RWPE1 (cell line): Measurements from ENCODE around the gene CAPS.
A peak's percentile ranks its signal among the peaks of the same experiment; 100 is the strongest.
"Not testable (repeated sequence)": the region's sequence is repeated elsewhere in the genome, so short reads cannot be mapped to it uniquely, and the experiment has no call there.

Experiments used
- CTCF ChIA-PET: fragments of 350-600 bp; sonication (Branson Sonifier 250); formaldehyde crosslinking; extraction: SDS; loops from one replicate; lab custom pipeline; 2021; lab: Yijun Ruan, JAX
- POLR2A ChIA-PET: fragments of 400-600 bp; formaldehyde crosslinking; extraction: SDS; loops from one replicate; lab custom pipeline; 2020; ENCODE audit warnings: antibody characterized with exemption; ENCODE audit not compliant: low non-redundant PET; lab: Yijun Ruan, JAX
- DNase-seq: peaks from one replicate; pipeline ENCODE4 v3.0.0; 2012; ENCODE audit warnings: low spot score
- H3K27ac ChIP-seq: fragments of 450-650 bp; 2 replicates; pipeline ENCODE4 v1.5.1; 2017
- CTCF ChIP-seq: fragments of 450-650 bp; conservative IDR thresholded peaks from 2 replicates; pipeline ENCODE4 v1.5.1; 2017; ENCODE audit warnings: low read depth, mild to moderate bottlenecking

Gene CAPS

GRCh38 chr19:5873617-5874199 is 40.3 kb upstream of the CAPS start:
- H3K27ac ChIP-seq: no peak overlapping the region
- ChIA-PET CTCF (no interaction called here), POLR2A (no interaction called here)
- no peak for TF ChIP-seq CTCF
- DNase-seq: no peak

- POLR2A ChIA-PET, CTCF ChIA-PET, H3K27ac ChIP-seq, DNase-seq: not testable (repeated sequence)
Observed at GRCh38 chr19:5874496-5874895, 39.6 kb upstream of the CAPS start.

- ChIA-PET CTCF (interaction anchor here (0.6 kb wide), 1 partner anchor 10 kb away, joined by 3 read pairs; no protein-coding TSS in a partner anchor), POLR2A (interaction anchor here (0.6 kb wide), 1 partner anchor 140 kb away, joined by 3 read pairs; no protein-coding TSS in a partner anchor)
- no peak for TF ChIP-seq CTCF
- H3K27ac ChIP-seq: no peak overlapping the region
- DNase-seq: no peak
Observed at GRCh38 chr19:5877427-5877826, 36.6 kb upstream of the CAPS start.

GRCh38 chr19:5877882-5878281 is 36.2 kb upstream of the CAPS start:
- CTCF ChIA-PET: interaction anchor here (0.6 kb wide), 1 partner anchor 9 kb away, joined by 3 read pairs; no protein-coding TSS in a partner anchor
- TF ChIP-seq CTCF: no peak

GRCh38 chr19:5880196-5880595 is 33.9 kb upstream of the CAPS start:
- DNase-seq: no peak
- no peak for TF ChIP-seq CTCF
- POLR2A ChIA-PET: no interaction called here
- CTCF ChIA-PET: interaction anchor here (1.0 kb wide), 1 partner anchor 8 kb away, joined by 4 read pairs; no protein-coding TSS in a partner anchor
- no peak overlapping the region for H3K27ac ChIP-seq

More at GRCh38 chr19:5877882-5878281, 36.2 kb upstream of the CAPS start:
- POLR2A ChIA-PET: no interaction called here
- no peak overlapping the region for H3K27ac ChIP-seq
- no peak for DNase-seq

GRCh38 chr19:5880604-5881078 is 33.4 kb upstream of the CAPS start:
- ChIA-PET CTCF (interaction anchor here (1.0 kb wide), 1 partner anchor 9 kb away, joined by 4 read pairs; no protein-coding TSS in a partner anchor), POLR2A (no interaction called here)
- no peak for TF ChIP-seq CTCF
- peak; percentile 53 for DNase-seq
- H3K27ac ChIP-seq: no peak overlapping the region
